CD4-positive, alpha-beta T cell (primary cell): ENCODE measurements around the gene EXOG. TPM values are rescaled to one million over a fixed set of nuclear protein-coding genes. Genes with fewer than 3 reads are reported as not detected.

ENCODE experiments used
- ATAC-seq: fragments of 200-7000 bp; cut with Tn5 transposase; one replicate; pipeline ENCODE4 v1.10.0; 2022; ENCODE audit warnings: mild to moderate bottlenecking; ENCODE audit not compliant: poor library complexity
- CTCF ChIA-PET: fragments of 350-600 bp; sonication (Branson Sonifier 250); formaldehyde crosslinking; loops from one replicate; lab custom pipeline; 2021; ENCODE audit warnings: antibody characterized with exemption, inconsistent platforms; lab: Charles Lee
- POLR2A ChIA-PET: fragments of 350-600 bp; sonication (Branson Sonifier 250); formaldehyde crosslinking; loops from one replicate; lab custom pipeline; 2021; ENCODE audit warnings: antibody characterized with exemption, inconsistent platforms; lab: Charles Lee
- DNase-seq, 14 experiments: peaks; one replicate each; pipeline ENCODE4 v3.0.0-alpha.2; 2013 to 2020; ENCODE audit warnings: mixed read lengths in 2 of 14
- H3K27ac ChIP-seq, 2 donors: one replicate each; pipeline versions ENCODE4 v1.5.1 to v1.7.0; 2013; ENCODE audit warnings: low read length in 2 of 2, low read depth in 1 of 2, mild to moderate bottlenecking in 1 of 2
- H3K27me3 ChIP-seq, 2 experiments: 1 replicate in 1 of 2; 2 replicates in 1 of 2; pipeline versions ENCODE4 v1.6.1 to v1.7.0; 2013; ENCODE audit warnings: low read length in 2 of 2, control low read depth in 1 of 2, mild to moderate bottlenecking in 1 of 2, moderate library complexity in 1 of 2; ENCODE audit not compliant: insufficient read depth in 2 of 2, control insufficient read depth in 1 of 2
- H3K36me3 ChIP-seq: one replicate; pipeline ENCODE4 v1.6.1; 2013; ENCODE audit warnings: low read length, control low read depth; ENCODE audit not compliant: insufficient read depth
- H3K4me1 ChIP-seq: one replicate; pipeline ENCODE4 v1.6.1; 2013; ENCODE audit warnings: low read length, control low read depth; ENCODE audit not compliant: insufficient read depth
- H3K4me3 ChIP-seq: one replicate; pipeline ENCODE4 v1.5.1; 2013; ENCODE audit warnings: mild to moderate bottlenecking, low read length, moderate library complexity
- H3K9me3 ChIP-seq, 2 experiments: 1 replicate in 1 of 2; 2 replicates in 1 of 2; pipeline versions ENCODE4 v1.6.1 to v1.7.0; 2013; ENCODE audit warnings: low read length in 2 of 2, mild to moderate bottlenecking in 2 of 2, control low read depth in 1 of 2, moderate library complexity in 1 of 2; ENCODE audit not compliant: control insufficient read depth in 1 of 2, insufficient read depth in 1 of 2
- H3K27ac Mint-ChIP-seq: one replicate; pipeline ENCODE4 v1.8.0; 2020; ENCODE audit warnings: mixed read lengths
- H3K27me3 Mint-ChIP-seq: one replicate; pipeline ENCODE4 v1.8.0; 2021; ENCODE audit warnings: mixed read lengths
- H3K36me3 Mint-ChIP-seq: one replicate; pipeline ENCODE4 v1.8.0; 2021; ENCODE audit warnings: low read depth, mixed read lengths
- H3K4me1 Mint-ChIP-seq: one replicate; pipeline ENCODE4 v1.8.0; 2021; ENCODE audit warnings: low read depth, mixed read lengths
- H3K4me3 Mint-ChIP-seq: one replicate; pipeline ENCODE4 v1.8.0; 2020; ENCODE audit warnings: mild to moderate bottlenecking, mixed read lengths
- H3K9me3 Mint-ChIP-seq: one replicate; pipeline ENCODE4 v1.8.0; 2020; ENCODE audit warnings: mixed read lengths
- CTCF ChIP-seq: fragments of 200-600 bp; IDR thresholded peaks from one replicate; pipeline ENCODE4 v1.8.0; 2022; ENCODE audit warnings: antibody characterized with exemption, mild to moderate bottlenecking
- intact Hi-C, 2 experiments: fragments of 100-400 bp; cut with DNase I in 1 of 2; cut with micrococcal nuclease in 1 of 2; formaldehyde crosslinking; loops; one replicate each; pipeline versions ENCODE4 v1.15.1 to v1.9.0; 2023 to 2025; cut with DNase I, micrococcal nuclease
- polyA plus RNA-seq, 2 donors: library from polyadenylated mRNA; unstranded; fragments of 120-200 nt; gene quantifications; one replicate each; pipeline ENCODE4 v1.2.1, GENCODE V29; 2013
- total RNA-seq, 174 experiments: library from RNA in 2 of 174; stranded (reverse) in 2 of 174; gene quantifications; one replicate each; pipeline ENCODE4 v1.2.3 and lab custom pipeline; 2021 to 2026

Gene EXOG
- total RNA-seq (10 to 100 TPM; 13.7 to 16.0 TPM), total RNA-seq (lab: John Stamatoyannopoulos, UW) (13.8 to 40.5 (median 22.5) reads per million in 172 experiments)
- polyA plus RNA-seq (2013, experiment 1 of 2): 13.7 TPM
- polyA plus RNA-seq (2013, experiment 2 of 2): 20.6 TPM

- peak; percentile 92 for ATAC-seq
- peaks cover 10% of the 10 kb centered on the region for H3K4me1 ChIP-seq
- POLR2A ChIA-PET: interaction anchor here (0.6 to 2.1 kb wide), 8 partner anchors 16 to 951 kb away, joined by 3 to 8 read pairs (median 4); no protein-coding TSS in a partner anchor
- H3K27ac ChIP-seq: peak within 1 kb of the TSS in 1 of 2 donors; percentile 27
- DNase-seq: peak; percentile 92 to 97 (median 95)
- Mint-ChIP-seq H3K27me3 (no peaks in the 10 kb centered on the region), H3K4me1 (peaks cover 31% of the 10 kb centered on the region), H3K4me3 (peak within 1 kb of the TSS; percentile 90), H3K36me3 (peaks cover 41% of the 10 kb centered on the region), H3K9me3 (no peaks in the 10 kb centered on the region), H3K27ac (peak within 1 kb of the TSS; percentile 59)
- CTCF ChIA-PET: interaction anchor here (0.8 to 3.6 kb wide), 13 partner anchors 14 to 792 kb away, joined by 3 to 24 read pairs (median 4); partner anchors contain the start of genes OXSR1 and XYLB
- no peaks in the 10 kb centered on the region for H3K9me3 ChIP-seq
- H3K27me3 ChIP-seq: no peaks in the 10 kb centered on the region
- H3K4me3 ChIP-seq: peak within 1 kb of the TSS; percentile 93
- intact Hi-C loops: loop anchor here (1.0 to 10.0 kb wide), 9 partner anchors 154 to 788 kb away; partner anchors contain the start of genes ACAA1 (in 1 of the 2), CX3CR1 (in 1 of the 2) and MYD88 (in 1 of the 2)
- peak; percentile 89 for TF ChIP-seq CTCF
- peaks cover 11% of the 10 kb centered on the region for H3K36me3 ChIP-seq
Observed at GRCh38 chr3:38496131-38496910, at the start of gene EXOG. TSS of gene EXOG (plus strand) at chr3:38496340. CDS start at chr3:38496368, 28 bp downstream.

GRCh38 chr3:38446812-38447211 lies 49.3 kb upstream of the EXOG start:
- POLR2A ChIA-PET: no interaction called here
- Histone ChIP-seq H3K4me3 (no peak overlapping the region), H3K27ac (no peak overlapping the region), H3K27me3 (no peaks in the 10 kb centered on the region), H3K36me3 (no peaks in the 10 kb centered on the region), H3K9me3 (peaks cover 0 to 3% of the 10 kb centered on the region in 2 experiments), H3K4me1 (no peaks in the 10 kb centered on the region)
- no peak for ATAC-seq
- Mint-ChIP-seq H3K4me1 (peaks cover 7% of the 10 kb centered on the region), H3K4me3 (no peak overlapping the region), H3K27ac (no peak overlapping the region), H3K36me3 (no peaks in the 10 kb centered on the region), H3K9me3 (peaks cover 5% of the 10 kb centered on the region), H3K27me3 (no peaks in the 10 kb centered on the region)
- CTCF ChIA-PET: no interaction called here
- TF ChIP-seq CTCF: no peak
- DNase-seq: no peak
- intact Hi-C loops: no loop called here

- DNase-seq (no peak), ATAC-seq (no peak)
- Histone ChIP-seq H3K27me3 (no peaks in the 10 kb centered on the region), H3K9me3 (peaks cover 0 to 3% of the 10 kb centered on the region in 2 experiments), H3K36me3 (no peaks in the 10 kb centered on the region), H3K27ac (no peak overlapping the region), H3K4me1 (peaks cover 22% of the 10 kb centered on the region), H3K4me3 (no peak overlapping the region)
- CTCF ChIA-PET: no interaction called here
- POLR2A ChIA-PET: no interaction called here
- intact Hi-C loops: loop anchor here in 1 of 2 experiments (2.0 kb wide), 1 partner anchor 18 kb away; no protein-coding TSS in a partner anchor
- peaks cover 20% of the 10 kb centered on the region for H3K4me1 Mint-ChIP-seq
- H3K36me3 Mint-ChIP-seq: peaks cover 10% of the 10 kb centered on the region
- TF ChIP-seq CTCF: no peak
- H3K27me3 Mint-ChIP-seq: no peaks in the 10 kb centered on the region
- H3K4me3 Mint-ChIP-seq: peak overlapping the region; percentile 71
- peaks cover 5% of the 10 kb centered on the region for H3K9me3 Mint-ChIP-seq
- peak overlapping the region; percentile 59 for H3K27ac Mint-ChIP-seq
Observed at GRCh38 chr3:38450853-38451252, 45.3 kb upstream of the EXOG start.
